Measurements from ENCODE around the gene AMIGO3. TPM values are rescaled to one million over a fixed set of nuclear protein-coding genes. Genes with fewer than 3 reads are reported as not detected.

AMIGO3 gene
- total and polyA plus RNA-seq, 2 donors (not counting 1 experiment from before 2014, with no cell fraction given), result 11.1 TPM; not detected in 1

DNA sequence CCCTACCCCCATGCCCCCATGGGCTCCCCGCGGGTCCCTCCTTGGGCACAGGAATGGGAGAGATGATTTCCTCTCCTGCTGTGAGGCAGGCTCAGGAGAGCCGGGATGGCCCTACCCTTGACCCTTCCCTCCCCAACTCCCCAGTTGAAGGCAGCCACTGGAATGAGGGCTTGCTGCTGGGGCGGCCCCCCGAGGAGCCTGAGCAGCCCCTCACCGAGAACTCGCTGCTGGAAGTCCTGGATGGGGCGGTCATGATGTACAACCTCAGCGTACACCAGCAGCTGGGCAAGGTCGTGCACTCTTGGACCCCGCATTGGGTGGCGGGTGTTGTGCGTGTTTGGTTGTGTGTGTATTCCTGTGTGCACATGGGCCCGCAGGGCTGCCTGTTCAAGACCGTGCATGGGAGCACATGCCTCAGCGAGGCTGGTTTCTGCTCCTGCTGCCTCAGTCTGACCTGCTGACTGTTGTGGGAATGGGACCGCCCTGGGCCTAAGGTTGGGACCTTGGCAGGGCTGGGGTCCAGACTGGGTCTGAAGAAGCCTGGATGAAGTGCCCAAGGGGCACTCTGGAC is 14.0 kb downstream of the AMIGO3 start:
- ChIA-PET CTCF (no interaction called here), POLR2A (no interaction called here)
- Histone ChIP-seq H3K27me3 (replicated peaks in 1 of 4; ENCODE audit: control extremely low read depth in 1 of 4, control insufficient read depth in 3 of 4, insufficient read depth in 4 of 4, low read length in 3 of 4) (no peaks in the 10 kb centered on the region), H3K36me3 (replicated peaks in 1 of 2; ENCODE audit: control extremely low read depth in 1 of 2, control insufficient read depth in 1 of 2, extremely low read depth in 1 of 2, insufficient read depth in 2 of 2, low read length in 1 of 2) (peaks cover 0 to 33% of the 10 kb centered on the region in 2 experiments), H4K20me1 (ENCODE audit: control insufficient read depth, insufficient read depth, low read length, poor library complexity, severe bottlenecking) (no peaks in the 10 kb centered on the region), H3K4me2 (replicated peaks; ENCODE audit: low read depth, low read length, poor library complexity, severe bottlenecking) (no peak overlapping the region), H3K4me3 (ENCODE audit: control extremely low read depth in 1 of 5, extremely low read depth in 1 of 5, insufficient read depth in 1 of 5, low read depth in 2 of 5, low read length in 4 of 5) (no peak overlapping the region), H3K4me1 (ENCODE audit: control insufficient read depth in 2 of 2, insufficient read depth in 2 of 2, low read length in 2 of 2) (no peaks in the 10 kb centered on the region), H3K27ac (ENCODE audit: low read length in 2 of 2) (no peak overlapping the region), H3K79me2 (ENCODE audit: control insufficient read depth, insufficient read depth, low read length) (no peaks in the 10 kb centered on the region), H2AFZ (ENCODE audit: insufficient read depth, low read depth, low read length, poor library complexity, severe bottlenecking) (no peak overlapping the region), H3K9me3 (ENCODE audit: control extremely low read depth in 1 of 3, control insufficient read depth in 2 of 3, insufficient read depth in 1 of 3, low read length in 2 of 3) (peaks cover 0 to 3% (median 0%) of the 10 kb centered on the region in 3 donors), H3K9ac (ENCODE audit: low read length) (no peak overlapping the region)
- no peaks in the 10 kb centered on the region for H3K9me3 Mint-ChIP-seq (ENCODE audit: insufficient read depth)
- H3K4me3 Mint-ChIP-seq, result no peak overlapping the region
- DNase-seq (no peak), ATAC-seq (ENCODE audit: low read depth) (no peak)
- H3K27me3 Mint-ChIP-seq, result no peaks in the 10 kb centered on the region
- intact Hi-C loops (cut with micrococcal nuclease), result no loop called here
- peaks cover 6% of the 10 kb centered on the region for H3K4me1 Mint-ChIP-seq
- TF ChIP-seq, protein P1, sequence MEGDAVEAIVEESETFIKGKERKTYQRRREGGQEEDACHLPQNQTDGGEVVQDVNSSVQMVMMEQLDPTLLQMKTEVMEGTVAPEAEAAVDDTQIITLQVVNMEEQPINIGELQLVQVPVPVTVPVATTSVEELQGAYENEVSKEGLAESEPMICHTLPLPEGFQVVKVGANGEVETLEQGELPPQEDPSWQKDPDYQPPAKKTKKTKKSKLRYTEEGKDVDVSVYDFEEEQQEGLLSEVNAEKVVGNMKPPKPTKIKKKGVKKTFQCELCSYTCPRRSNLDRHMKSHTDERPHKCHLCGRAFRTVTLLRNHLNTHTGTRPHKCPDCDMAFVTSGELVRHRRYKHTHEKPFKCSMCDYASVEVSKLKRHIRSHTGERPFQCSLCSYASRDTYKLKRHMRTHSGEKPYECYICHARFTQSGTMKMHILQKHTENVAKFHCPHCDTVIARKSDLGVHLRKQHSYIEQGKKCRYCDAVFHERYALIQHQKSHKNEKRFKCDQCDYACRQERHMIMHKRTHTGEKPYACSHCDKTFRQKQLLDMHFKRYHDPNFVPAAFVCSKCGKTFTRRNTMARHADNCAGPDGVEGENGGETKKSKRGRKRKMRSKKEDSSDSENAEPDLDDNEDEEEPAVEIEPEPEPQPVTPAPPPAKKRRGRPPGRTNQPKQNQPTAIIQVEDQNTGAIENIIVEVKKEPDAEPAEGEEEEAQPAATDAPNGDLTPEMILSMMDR (IDR thresholded peaks at IDR 0.05), result no peak
- TF ChIP-seq EZH2 (IDR thresholded peaks at IDR 0.05; ENCODE audit: borderline replicate concordance, insufficient read depth, low read depth, low read length, poor library complexity, severe bottlenecking), result no peak
- WGBS (ENCODE audit: insufficient coverage), result over 99% methylated on average over 15 of the region's 17 CpGs
- H3K27ac Mint-ChIP-seq, result no peak overlapping the region

DNA sequence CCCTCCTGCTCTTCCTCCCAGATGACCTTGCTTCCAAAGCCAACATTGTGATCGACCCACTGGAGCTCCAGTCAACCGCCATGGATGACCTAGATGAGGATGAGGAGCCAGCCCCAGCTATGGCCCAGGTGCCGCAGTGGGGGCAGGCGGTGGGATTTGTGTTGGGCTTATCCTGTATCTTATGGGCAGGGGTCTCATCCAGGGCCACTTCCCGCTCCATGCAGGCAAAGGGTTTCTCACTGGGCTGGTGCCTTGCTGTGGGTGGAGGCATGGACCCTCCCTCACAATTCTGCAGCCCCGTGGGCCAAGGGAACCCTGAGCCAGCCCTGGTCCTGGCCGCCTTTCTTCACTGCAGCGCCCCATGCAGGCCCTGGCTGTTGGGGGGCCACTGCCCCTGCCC is 14.9 kb downstream of the AMIGO3 start:
- POLR2A ChIA-PET, result no interaction called here

More for the DNA sequence above, 14.9 kb downstream of the AMIGO3 start:
- Histone ChIP-seq H3K9me3 (ENCODE audit: control extremely low read depth in 1 of 3, control insufficient read depth in 2 of 3, insufficient read depth in 1 of 3, low read length in 2 of 3) (peaks cover 0 to 3% (median 0%) of the 10 kb centered on the region in 3 donors), H3K36me3 (replicated peaks in 1 of 2; ENCODE audit: control extremely low read depth in 1 of 2, control insufficient read depth in 1 of 2, extremely low read depth in 1 of 2, insufficient read depth in 2 of 2, low read length in 1 of 2) (peaks cover 0 to 37% of the 10 kb centered on the region in 2 experiments), H2AFZ (ENCODE audit: insufficient read depth, low read depth, low read length, poor library complexity, severe bottlenecking) (no peak overlapping the region), H3K79me2 (ENCODE audit: control insufficient read depth, insufficient read depth, low read length) (no peaks in the 10 kb centered on the region), H3K9ac (ENCODE audit: low read length) (no peak overlapping the region), H3K27ac (ENCODE audit: low read length in 2 of 2) (no peak overlapping the region), H3K4me3 (ENCODE audit: control extremely low read depth in 1 of 5, extremely low read depth in 1 of 5, insufficient read depth in 1 of 5, low read depth in 2 of 5, low read length in 4 of 5) (no peak overlapping the region), H4K20me1 (ENCODE audit: control insufficient read depth, insufficient read depth, low read length, poor library complexity, severe bottlenecking) (no peaks in the 10 kb centered on the region), H3K4me1 (ENCODE audit: control insufficient read depth in 2 of 2, insufficient read depth in 2 of 2, low read length in 2 of 2) (no peaks in the 10 kb centered on the region), H3K27me3 (replicated peaks in 1 of 4; ENCODE audit: control extremely low read depth in 1 of 4, control insufficient read depth in 3 of 4, insufficient read depth in 4 of 4, low read length in 3 of 4) (no peaks in the 10 kb centered on the region), H3K4me2 (replicated peaks; ENCODE audit: low read depth, low read length, poor library complexity, severe bottlenecking) (no peak overlapping the region)
- ATAC-seq (ENCODE audit: low read depth), result no peak
- TF ChIP-seq EZH2 (IDR thresholded peaks at IDR 0.05; ENCODE audit: borderline replicate concordance, insufficient read depth, low read depth, low read length, poor library complexity, severe bottlenecking), result no peak
- TF ChIP-seq, protein P1 (IDR thresholded peaks at IDR 0.05), result no peak
- intact Hi-C loops (cut with micrococcal nuclease), result no loop called here
- WGBS (ENCODE audit: insufficient coverage), result 99% methylated on average over 8 of the region's 8 CpGs
- DNase-seq, result no peak
- H3K4me1 Mint-ChIP-seq, result peaks cover 6% of the 10 kb centered on the region
- no peaks in the 10 kb centered on the region for H3K27me3 Mint-ChIP-seq
- no peaks in the 10 kb centered on the region for H3K9me3 Mint-ChIP-seq (ENCODE audit: insufficient read depth)
- no peak overlapping the region for H3K4me3 Mint-ChIP-seq
- CTCF ChIA-PET, result interaction anchor here (0.6 to 5.0 kb wide), 3 partner anchors 99 to 209 kb away, joined by 4 to 40 read pairs (median 7); partner anchors contain the start of gene INKA1
- H3K27ac Mint-ChIP-seq, result no peak overlapping the region

Data from B cell (primary cell).